ENCODE data around the gene C1orf52.

DNA sequence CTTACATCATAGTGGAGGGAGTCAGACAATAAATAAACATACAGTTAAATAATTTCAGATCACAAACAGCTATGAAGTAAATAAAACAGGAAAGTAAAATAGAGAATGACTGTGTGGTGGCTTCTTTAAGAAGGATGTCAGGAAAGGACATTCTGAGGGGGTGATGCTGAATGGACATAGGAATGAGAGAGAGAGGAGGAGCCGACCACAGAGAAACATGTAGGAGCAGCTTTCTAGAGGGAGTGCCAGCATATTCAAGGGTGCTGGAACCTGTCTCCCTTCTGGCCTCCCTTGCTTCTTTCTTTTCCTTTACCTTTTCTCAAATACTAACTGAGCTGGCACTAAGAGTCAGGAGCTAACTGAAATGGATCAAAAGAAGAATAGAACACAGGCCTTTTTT is 37.5 kb upstream of the C1orf52 start:
- TF ChIP-seq, protein P1, sequence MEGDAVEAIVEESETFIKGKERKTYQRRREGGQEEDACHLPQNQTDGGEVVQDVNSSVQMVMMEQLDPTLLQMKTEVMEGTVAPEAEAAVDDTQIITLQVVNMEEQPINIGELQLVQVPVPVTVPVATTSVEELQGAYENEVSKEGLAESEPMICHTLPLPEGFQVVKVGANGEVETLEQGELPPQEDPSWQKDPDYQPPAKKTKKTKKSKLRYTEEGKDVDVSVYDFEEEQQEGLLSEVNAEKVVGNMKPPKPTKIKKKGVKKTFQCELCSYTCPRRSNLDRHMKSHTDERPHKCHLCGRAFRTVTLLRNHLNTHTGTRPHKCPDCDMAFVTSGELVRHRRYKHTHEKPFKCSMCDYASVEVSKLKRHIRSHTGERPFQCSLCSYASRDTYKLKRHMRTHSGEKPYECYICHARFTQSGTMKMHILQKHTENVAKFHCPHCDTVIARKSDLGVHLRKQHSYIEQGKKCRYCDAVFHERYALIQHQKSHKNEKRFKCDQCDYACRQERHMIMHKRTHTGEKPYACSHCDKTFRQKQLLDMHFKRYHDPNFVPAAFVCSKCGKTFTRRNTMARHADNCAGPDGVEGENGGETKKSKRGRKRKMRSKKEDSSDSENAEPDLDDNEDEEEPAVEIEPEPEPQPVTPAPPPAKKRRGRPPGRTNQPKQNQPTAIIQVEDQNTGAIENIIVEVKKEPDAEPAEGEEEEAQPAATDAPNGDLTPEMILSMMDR (IDR thresholded peaks at IDR 0.05; ENCODE audit: low read depth, low read length, poor library complexity, severe bottlenecking): no peak
- no peak for TF ChIP-seq EZH2phosphoT487 (IDR thresholded peaks at IDR 0.05; ENCODE audit: borderline replicate concordance, low read length)
